GM21619 (cell line): ENCODE measurements around the gene TLE2.
"Not testable (repeated sequence)": the region's sequence is repeated elsewhere in the genome, so short reads cannot be mapped to it uniquely, and the experiment has no call there.

Source experiments
- ATAC-seq: cut with Tn5 transposase; IDR thresholded peaks from one replicate; pipeline ENCODE4 v1.9.1; 2021; ENCODE audit not compliant: unreplicated experiment

The TLE2 gene

GRCh38 chr19:3015126-3016057 lies 13.7 kb downstream of the TLE2 start:
- ATAC-seq: no peak

DNA sequence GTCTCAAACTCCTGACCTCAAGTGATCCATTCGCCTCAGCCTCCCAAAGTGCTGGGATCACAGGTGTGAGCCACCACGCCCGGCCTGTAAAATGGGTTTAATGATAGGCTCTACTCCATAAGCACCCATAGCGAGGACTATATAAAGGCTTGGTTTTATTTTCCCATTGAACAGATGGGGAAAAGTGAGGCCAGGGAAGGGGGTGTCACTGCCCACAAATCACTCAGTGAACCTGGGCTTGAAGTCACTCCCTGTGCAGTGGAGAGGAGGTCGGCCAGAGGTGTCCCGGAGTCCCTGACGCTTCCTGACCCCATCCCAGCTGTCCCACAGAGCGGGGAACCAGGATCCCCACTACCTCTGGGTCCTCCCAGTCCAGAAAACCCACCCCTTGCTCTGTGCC lies 14.9 kb downstream of the TLE2 start:
- no peak for ATAC-seq

- no peak for ATAC-seq
These were observed 15.8 kb downstream of the TLE2 start for GRCh38 chr19:3013263-3013725.

DNA sequence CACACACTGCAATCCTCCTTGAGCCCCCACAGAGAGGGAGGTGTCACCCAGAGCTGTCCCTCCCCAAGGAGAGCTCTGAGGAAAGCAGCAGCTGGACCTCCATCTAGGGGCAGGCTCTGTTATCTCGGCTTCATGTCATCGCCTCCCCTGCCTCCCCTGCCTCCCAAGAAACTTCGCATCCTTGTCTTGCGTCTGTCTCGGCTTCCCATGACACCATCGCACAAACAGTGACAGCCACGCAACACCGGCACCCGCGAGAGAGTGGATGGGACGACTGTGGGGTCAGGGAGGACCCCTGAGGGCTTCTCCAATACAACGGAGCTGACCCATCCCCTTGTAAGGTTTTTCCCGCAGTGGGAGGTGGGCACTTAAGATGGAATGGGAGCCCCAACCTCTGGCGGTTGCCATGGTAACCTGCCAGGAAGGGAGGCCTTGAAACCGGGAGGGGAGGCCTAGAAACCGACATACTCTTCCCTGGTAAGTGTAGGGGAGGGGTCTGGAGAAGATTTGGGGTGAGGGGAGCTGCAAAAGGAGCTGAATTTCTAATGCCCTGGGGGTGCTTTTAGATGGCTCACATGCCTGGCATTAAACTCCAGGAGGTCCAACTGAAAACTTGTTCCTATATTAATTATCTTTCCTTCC lies 16.3 kb downstream of the TLE2 start:
- ATAC-seq: no peak

DNA sequence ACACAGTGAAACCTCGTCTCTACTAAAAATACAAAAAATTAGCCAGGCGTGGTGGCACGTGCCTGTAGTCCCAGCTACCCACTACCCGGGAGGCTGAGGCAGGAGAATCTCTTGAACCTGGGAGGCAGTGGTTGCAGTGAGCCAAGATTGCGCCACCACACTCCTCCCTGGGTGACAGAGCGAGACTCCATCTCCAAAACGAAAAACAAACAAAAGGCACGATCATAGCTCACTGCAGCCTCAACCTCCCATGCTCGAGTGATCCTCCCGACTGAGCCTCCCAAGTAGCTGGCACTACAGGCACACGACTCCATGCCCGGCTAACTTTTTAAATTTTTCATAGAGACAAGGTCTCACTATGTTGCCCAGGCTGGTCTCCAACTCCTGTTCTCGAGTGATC lies 17.0 kb downstream of the TLE2 start:
- ATAC-seq: not testable (repeated sequence)

DNA sequence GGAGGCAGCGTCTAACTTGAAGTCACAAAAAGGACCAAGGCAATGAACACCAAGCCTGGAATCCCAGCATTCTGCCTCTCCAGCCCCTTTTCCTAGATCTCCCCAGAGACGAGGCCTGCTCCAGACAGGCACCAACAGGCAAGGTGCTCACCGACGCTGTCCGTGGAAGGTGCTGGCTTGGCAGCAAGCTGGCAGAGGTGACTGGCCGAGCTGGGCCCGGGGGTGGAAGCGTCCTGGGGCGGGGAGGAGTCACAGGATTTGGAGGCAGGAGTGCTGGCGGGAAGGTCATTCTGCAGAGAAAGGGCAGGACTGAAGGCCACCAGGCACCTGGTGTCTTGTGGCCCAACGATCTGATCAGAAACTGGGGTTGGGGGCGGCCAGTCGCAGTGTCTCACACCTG lies 18.2 kb downstream of the TLE2 start:
- ATAC-seq: no peak

DNA sequence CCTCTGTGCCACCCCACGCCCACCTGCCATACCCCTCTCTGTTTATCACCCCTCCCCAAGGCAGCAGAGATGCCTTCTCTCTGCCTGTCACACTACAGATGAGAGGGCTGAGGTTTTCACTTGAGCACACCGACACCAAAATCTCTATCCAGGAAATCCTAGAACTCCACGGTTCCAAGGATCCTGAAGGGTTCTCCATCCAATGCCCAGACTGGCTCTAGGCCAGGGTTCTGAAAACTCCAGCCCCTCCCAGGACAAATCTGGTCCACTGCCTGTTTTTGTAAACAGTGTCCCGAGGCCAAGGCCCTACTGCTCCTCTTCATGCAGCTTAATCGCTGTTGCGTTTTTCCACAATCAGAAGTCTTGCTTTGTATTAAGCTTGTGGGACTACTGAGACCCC lies 20.1 kb downstream of the TLE2 start:
- no peak for ATAC-seq

DNA sequence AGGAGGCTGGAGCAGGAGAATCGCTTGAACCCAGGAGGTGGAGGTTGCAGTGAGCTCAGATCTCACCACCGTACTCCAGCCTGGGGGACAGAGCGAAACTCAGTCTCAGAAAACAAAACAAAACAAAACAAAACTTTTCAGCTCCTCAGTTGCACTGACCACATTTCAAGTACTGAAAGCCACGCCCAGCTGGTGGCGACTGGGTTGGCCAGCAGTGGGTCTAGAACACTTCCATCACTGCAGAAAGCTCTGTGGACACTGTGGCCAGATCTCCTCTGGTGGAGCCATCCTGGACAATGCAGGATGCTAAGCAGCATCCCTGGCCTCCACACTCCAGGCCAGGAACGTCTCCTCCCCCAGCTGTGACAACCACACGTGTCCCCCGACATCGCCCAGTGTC lies 21.1 kb downstream of the TLE2 start:
- no peak for ATAC-seq

- ATAC-seq: no peak
These were observed 22.9 kb downstream of the TLE2 start for GRCh38 chr19:3006075-3006767.

DNA sequence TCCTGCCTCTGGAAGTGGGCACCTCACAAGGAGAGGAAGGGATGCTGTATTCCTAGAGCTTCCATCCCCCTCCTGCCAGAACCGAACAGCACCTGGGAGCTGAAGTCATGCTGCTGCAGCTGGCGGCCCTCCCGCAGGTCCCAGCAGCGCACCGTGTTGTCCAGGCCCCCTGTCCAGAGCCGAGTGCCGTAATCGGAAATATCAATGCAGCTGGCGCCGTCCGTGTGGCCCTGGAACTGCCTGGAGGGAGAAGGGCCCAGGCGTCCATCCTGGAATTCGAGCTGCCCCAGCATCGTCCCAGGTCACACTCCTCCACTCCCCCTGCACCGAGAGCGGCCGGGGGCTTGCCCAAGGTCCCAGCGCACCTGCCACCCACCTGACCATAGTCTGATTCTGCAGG lies 23.7 kb downstream of the TLE2 start:
- no peak for ATAC-seq

GRCh38 chr19:3004522-3004921 lies 24.6 kb downstream of the TLE2 start:
- no peak for ATAC-seq

DNA sequence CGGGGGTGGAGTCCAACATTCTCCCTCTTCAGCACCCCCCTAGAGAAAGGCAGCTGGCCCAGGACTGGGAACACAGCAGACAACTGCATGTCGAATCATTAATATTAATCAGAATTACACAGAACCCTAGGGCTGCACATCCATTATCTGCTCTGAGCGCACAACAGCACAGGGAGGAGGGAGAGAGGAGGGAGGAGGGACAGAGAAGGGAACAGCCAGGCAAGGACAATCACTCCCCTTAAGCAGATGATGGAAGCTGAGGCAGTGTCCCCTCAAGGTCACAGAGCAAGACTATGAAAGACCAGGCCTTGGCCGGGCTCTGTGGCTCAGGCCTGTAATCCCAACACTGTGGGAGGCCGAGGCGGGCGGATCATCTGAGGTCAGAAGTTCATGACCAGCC lies 26.0 kb downstream of the TLE2 start:
- ATAC-seq: no peak

GRCh38 chr19:3001235-3001800 lies 27.8 kb downstream of the TLE2 start:
- no peak for ATAC-seq

DNA sequence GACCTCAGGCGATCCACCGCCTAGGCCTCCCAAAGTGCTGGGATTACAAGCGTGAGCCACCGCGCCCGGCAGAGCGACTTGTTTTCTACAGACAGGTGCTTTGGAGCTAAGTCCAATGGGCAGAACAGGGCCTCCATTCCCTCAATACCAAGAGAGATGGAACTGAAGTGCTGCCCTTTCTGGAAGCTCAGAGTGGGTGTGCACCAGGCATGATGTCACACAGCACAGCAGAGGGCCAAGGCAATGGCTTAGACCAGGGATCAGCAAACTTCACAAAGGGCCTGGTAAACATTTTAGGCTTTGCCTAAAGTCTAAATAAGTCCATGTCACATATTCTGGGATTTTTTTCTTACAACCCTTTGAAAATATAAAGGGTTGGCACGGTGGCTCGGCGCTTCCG lies 30.4 kb downstream of the TLE2 start:
- no peak for ATAC-seq

GRCh38 chr19:2997720-2998119 lies 31.4 kb downstream of the TLE2 start:
- no peak for ATAC-seq

GRCh38 chr19:2994588-2995131 lies 34.4 kb downstream of the TLE2 start:
- ATAC-seq: no peak

DNA sequence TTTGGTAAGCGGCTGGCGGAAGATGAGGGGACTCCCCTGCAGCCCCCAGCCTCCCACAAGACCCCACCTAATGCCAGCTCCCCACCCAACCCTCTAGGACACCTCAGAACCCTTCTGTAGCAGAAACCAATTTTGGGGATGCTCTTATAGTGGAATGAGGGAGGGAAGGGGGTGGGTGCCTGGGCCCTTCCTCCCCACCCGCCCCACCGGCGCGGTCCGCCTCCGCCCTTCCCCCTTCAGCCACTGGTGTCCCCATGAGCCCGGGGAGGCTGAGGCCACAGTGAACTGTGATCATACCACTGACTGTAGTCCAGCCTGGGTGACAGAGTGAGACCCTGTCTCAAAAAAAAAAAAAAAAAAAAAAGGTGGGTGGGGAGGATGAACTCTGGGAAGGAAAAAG lies 35.5 kb downstream of the TLE2 start:
- no peak for ATAC-seq

DNA sequence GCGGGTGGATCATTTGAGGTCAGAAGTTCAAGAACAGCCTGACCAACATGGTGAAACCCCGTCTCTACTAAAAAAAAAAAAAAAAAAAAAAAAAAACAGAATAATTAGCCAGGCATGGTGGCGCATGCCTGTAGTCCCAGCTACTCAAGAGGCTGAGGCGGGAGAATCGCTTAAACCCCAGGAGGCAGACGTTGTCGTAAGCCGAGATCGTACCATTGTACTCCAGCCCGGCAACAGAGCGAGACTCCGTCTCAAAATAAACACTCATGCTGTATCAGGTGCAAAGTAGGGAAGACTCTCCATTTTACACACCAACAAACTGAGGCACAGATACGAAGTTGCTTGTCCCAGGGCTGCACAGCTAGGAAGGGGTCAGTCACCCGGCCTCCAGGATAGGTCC lies 36.1 kb downstream of the TLE2 start:
- ATAC-seq: no peak

DNA sequence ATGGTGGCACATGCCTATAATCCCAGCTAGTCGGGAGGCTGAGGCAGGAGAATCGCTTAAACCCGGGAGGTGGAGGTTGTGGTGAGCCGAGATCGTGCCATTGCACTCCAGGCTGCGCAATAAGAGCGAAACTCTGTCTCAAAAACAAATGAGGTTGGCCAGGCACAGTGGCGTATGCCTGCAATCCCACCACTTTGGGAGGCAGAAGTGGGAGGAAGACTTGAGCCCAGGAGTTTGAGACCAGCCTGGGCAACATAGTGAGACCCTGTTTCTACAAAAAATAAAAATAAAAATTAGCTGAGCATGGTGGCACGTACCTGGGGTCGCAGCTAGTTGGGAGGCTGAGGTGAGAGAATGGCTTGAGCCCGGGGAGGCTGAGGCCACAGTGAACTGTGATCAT lies 36.7 kb downstream of the TLE2 start:
- ATAC-seq: not testable (repeated sequence)

DNA sequence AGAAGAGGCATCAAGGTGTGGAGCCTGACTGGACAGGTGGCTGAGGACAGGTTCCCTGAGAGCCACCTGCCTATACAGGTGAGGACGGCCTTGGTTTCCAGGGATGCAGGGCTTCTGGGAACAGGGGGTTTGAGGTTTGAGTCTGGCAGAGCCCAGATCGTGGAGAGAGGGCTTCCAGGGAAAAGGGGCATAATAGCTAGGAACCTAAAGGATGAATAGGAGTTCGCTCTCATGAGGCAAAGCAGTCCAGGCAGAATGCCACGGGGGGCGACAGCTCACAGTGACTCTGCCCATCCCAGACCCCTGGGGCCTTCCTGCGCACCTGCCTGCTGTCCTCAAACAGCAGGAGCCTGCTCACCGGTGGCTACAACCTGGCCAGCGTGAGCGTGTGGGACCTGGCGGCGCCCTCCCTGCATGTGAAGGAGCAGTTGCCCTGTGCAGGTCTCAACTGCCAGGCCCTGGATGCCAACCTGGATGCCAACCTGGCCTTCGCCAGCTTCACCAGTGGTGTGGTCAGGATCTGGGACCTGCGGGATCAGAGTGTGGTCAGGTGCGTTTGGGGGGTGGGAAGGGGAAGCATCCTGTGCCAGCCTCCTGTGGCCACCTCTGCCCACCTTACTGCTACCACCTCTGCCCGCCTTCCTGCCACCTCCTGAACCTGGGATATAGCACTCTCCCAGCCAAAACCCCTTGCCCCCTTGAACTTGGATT lies 39.7 kb downstream of the TLE2 start:
- no peak for ATAC-seq

DNA sequence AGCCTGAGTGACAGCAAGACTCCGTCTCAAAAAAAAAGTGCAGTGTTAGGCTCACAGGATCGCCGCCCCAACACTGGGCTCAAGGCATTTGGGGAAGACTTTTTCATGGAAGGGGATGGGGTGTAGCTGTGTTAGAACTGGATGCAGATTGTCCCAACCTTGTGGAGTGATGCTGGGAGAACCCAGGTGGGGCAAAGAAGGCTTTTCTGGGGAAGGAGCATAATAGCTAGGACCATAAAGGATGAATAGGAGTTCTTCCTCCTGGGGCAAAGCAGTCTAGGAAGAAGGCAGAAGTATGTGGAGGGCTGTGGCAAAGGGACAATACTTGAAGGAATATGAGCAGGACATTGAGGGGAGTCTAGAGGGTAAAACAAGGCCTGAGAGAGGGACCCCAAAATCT lies 40.5 kb downstream of the TLE2 start:
- ATAC-seq: no peak
